ENCODE data around the gene SLC25A3.
"Not testable (repeated sequence)": the region's sequence is repeated elsewhere in the genome, so short reads cannot be mapped to it uniquely, and the experiment has no call there.

The SLC25A3 gene

DNA sequence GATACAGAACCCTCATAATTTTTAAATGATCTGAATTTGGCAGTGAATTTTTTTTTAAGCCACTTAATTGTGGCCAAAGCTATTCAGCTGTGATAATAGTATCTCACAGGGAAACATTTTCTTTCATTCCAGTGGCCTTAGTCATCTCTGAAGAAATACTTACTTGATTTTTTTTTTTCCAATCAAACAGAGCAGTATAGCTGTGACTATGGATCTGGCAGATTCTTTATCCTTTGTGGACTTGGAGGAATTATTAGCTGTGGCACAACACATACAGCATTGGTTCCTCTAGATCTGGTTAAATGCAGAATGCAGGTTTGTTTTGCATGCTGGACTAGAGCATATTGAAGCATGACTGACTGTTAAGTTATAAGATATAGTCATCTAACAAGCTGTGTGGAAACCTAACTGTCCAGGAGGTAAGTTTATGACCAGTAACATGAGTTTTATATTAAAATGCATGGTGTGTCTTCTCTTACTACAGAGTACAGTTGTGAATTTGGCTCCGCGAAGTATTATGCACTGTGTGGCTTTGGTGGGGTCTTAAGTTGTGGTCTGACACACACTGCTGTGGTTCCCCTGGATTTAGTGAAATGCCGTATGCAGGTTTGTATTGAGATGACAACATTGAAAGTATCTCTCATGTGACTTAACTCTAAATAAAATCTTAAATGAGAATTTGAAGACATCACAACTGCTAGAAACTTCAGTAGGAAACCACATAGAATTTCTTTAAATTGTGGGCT is 1.9 kb downstream of the SLC25A3 start:
- no peak for DNase-seq (ENCODE audit: low read depth)

DNA sequence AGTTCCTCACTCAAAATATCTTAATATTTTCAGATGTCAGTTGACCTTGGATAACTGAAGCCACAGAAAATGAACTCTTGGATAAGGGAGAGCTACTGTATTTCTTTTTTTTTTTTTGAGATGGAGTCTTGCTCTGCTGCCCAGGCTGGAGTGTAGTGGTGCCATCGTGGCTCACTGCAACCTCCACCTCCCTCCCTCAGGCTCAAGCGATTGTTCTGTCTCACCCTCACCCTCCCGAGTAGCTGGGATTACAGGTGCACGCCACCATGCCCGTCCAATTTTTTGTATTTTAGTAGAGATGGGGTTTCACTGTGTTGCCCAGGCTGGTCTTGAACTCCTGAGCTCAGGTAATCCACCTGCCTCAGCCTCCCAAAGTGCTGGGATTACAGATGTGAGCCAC is 3.8 kb downstream of the SLC25A3 start:
- DNase-seq (ENCODE audit: low read depth), result not testable (repeated sequence)

DNA sequence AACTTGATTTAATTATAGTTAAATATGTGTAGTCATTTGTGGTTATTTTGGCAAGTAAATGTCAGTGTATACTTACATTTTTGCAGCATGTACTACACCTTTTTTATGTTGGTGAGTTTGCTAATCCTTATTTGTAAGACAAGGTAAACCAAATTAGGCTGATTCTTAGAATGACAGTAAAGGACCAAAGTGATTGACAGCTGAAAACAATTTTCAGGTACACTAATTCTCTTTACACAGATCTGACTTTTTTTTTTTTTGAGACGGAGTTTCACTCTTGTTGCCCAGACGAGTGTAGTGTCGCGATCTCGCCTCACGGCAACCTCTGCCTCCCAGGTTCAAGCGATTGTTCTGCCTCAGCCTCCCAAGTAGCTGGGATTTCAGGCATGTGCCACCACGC is 8.4 kb downstream of the SLC25A3 start:
- DNase-seq (ENCODE audit: low read depth), result no peak

DNA sequence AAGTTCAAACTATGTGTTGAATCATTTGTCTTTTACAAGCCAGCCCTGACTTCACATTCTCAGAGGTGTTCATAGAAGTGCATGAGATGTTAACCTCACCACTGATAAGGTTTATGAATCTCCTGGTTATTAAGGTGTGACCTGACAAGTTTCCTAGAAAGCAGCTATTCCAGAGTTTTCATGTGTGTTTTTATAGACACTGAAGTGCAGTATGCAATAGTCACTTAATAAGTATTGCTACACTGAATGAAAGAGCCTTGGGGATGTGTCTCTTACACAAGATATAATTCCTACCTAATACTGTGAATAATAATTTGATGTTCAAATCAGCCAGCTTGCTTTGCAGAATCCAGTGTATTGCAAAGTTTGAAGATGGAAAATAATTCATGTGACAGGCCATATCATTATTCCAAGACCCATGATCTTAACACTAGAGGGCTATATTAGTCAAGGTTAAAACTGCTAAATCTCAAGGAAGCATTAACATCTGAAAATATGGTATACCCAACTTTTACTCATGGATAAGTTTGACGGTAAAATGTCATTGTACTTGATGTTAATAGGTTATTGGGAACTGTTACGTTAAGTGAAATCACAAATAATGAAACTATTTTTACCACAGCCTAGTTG is 13.0 kb downstream of the SLC25A3 start:
- DNase-seq (ENCODE audit: low read depth), result no peak

DNA sequence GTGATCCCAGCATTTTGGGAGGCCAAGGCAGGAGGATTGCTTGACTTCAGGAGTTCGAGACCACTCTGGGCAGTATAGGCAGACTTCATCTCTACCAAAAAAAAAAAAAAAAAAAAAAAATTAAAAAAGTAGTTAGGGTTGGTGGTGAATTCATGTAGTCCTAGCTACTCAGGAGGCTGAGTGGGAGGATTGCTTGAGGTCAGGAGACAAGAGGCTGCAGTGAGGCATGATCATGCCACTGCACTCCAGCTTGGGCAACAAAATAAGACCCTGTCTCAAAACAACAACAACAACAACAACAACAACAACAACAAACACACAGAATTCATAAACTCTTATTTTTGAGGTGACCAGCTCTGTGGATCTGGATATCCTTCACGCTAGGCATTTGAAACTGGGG is 17.1 kb downstream of the SLC25A3 start:
- DNase-seq (ENCODE audit: low read depth), result no peak

DNA sequence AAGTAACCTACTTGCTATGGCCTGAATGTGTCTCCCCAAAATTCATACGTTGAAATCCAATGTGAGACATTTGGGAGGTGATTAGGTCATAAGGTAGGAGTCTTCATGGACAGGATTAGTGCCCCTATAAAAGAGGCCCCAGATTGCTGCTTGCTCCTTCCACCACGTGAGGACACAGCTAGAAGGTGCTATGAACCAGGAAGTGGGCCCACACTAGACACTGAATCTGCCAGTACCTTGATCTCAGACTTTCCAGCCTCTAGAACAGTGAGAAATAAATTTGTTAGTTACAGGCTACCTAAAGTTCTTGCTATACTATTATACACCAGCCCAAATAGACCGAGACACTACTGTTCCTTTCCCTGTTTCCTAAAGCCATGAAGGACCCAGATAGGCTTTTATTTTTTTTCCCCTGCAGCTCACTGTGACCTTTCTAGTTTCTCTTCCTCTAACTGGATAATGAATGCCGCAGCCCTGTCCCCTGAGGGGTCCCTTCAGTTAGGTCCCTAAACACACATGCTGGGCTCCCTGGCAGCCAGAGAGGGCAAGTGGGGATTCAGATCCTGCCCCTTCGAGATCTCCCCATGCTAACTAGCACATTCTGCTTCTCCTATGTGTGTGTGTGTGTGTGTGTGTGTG is 19.3 kb downstream of the SLC25A3 start:
- no peak for DNase-seq (ENCODE audit: low read depth)

DNA sequence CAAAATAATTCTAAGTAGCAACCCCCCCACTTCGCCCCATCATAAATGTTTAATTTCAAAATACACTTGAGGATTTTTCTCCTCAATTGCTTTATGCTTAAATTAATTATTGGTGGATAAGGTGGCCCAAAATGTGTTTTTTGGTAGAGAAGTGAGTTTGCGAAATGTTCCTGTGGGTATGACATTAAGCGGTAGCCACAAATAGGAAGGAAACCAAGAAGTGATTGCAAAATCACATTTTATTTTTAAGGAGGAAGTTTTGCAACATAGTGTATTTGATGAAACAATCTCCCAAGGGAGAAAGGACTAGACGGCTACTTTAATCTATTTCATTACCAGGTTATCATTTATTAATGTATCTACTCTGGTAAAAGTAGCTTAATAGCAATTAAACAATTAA is 25.5 kb downstream of the SLC25A3 start:
- no peak for DNase-seq (ENCODE audit: low read depth)

DNA sequence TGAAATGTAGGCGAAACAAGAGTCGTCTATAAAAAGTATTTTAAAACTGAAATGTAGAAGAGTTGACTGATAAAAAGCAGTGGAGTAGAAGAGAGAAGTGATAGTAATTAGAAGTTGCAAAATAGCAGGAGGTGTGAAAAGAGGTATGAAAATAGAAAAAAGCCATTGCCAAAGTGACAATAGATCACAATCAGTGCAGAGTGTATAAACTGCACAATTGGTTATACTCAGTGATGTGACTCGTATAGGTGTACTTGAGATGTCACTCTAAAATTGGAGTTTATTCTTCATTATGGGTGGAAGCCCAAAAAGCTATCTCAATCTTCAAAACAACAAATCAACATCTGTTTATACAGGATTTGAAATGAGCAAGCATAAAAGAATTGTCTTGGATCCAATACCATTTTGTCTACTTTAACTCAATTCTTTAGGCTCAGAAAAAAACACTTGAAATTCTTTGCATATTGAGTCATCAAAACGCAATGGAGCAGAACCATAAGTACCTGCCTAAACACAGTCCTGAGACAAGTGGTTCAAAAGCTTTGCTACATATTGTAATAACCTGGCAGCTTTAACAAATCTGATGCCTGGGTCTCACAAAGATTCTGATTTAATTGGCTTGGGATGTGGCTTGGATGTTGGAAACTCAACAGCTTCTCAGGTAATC is 42.3 kb downstream of the SLC25A3 start:
- no peak for DNase-seq (ENCODE audit: low read depth)

DNA sequence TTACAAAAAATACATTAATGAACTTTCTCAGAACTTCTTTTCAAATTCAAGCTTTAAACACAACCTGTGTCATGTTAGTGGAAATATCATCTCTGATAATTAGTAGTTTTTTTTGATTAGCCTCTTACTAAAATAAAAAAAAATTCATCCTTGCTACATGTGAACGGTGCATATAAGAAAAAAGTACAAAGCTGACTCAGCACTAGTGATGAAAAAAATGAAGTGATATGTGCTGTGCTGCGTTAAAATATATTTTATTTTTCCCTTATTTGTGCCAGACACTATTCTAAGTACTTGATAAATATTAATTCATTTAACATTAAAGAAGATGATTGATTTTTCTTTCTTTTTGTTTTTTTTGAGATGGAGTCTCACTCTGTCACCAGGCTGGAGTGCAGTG is 43.6 kb downstream of the SLC25A3 start:
- no peak for DNase-seq (ENCODE audit: low read depth)

DNA sequence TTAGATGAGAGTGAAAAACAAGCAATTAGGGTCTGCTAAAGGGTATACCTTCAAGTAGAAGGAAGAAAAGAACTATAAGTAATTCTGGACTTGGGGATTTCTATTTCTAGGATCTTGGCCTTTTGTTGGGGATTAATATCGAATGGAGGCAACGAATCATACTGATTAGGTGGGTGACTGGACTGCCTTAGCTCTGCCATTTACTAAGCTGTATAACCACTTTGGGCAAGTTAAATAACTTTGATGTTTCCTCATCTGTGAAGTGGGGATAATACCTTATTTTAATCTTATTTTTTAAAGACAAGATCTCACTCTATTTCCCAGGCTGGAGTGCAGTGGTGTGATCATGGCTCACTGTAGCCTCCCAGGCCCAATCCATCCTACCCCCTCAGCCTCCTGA is 44.5 kb downstream of the SLC25A3 start:
- no peak for DNase-seq (ENCODE audit: low read depth)

DNA sequence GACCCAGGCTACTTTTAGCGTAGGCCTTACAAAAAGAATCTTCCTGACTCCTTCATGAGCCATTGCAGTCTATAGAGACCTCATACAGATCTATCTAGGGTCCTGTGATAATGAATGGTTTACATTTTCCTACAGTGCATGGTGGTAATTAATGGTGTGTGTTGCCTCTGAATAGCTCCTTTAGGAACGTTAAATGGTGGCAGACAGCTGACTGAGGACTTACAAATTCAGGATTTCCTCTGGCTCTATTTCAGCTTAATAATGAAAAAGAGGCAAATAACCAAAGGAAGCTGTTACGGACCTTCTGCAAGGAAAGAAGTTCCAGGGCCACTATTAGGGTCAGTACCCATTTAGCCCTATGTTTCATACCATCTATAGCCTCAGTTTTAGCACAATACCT is 46.0 kb downstream of the SLC25A3 start:
- DNase-seq (ENCODE audit: low read depth), result no peak

DNA sequence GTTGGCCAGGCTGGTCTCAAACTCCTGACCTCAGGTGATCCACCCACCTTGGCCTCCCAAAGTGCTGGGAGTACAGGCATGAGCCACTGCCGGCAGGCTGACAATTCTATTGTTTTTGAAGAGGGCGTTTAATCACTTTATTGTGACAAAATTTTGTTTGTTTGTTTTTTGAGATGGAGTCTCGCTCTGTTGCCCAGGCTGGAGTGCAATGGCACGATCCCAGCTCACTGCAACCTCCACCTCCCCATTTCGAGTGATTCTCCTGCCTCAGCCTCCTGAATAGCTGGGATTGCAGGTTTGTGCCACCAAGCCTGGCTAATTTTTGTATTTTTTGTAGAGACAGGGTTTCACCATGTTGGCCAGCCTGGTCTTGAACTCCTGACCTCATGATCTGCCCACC is 49.3 kb downstream of the SLC25A3 start:
- not testable (repeated sequence) for DNase-seq (ENCODE audit: low read depth)

DNA sequence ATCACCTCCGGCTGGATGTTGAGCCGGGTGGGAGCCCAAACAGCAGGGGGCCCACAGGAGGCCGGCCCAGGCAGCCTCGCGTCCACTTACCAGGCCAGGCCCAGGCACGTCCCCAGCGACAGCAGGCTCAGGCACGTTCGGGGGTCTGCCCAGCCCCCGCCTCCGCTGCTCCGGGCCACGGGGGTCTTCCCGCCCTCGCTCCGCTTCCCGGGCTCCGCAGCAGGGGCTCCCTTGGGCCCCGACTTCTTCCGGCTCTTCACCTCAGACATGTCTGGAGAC is 50.9 kb downstream of the SLC25A3 start:
- DNase-seq (ENCODE audit: low read depth), result no peak

DNA sequence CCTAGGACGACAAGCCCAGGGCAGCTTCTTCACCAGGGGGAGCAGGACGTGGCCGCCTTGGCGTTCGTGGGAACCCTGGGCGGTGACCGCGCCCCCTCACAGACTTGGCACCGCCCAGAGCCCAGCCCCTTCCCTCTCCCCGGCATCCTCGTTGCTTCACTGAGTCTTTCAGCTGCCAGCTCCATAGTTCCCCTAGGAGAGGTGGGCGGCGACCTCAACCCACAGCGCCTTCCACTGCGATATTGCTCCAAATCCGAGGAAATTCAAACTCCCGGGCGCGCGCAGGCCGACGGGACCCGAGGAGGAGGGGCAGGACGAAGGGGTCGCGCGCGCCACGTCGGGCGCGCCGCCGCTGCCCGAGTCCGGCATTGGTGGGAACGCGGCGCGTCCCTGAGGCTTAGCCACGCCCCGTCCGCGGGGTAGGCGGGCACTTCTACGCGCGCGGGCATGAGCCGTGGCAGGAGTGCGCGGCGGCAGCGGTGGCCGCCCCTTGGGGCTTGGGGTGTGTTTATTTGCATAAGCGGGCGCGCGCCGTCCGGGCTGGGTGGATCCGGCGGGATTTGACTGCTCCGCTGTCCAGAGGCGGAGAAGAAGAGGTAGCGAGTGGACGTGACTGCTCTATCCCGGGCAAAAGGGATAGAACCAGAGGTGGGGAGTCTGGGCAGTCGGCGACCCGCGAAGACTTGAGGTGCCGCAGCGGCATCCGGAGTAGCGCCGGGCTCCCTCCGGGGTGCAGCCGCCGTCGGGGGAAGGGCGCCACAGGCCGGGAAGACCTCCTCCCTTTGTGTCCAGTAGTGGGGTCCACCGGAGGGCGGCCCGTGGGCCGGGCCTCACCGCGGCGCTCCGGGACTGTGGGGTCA is 51.5 kb downstream of the SLC25A3 start, which contains the start of the genes APAF1 and IKBIP:
Gene APAF1 (plus strand): TSS at position 579 of the 860 bp plus-strand sequence. CDS start 3,070 bp downstream, outside the sequence.
Gene IKBIP (minus strand): TSS at position 77 of the 860 bp plus-strand sequence. CDS start 87 bp downstream, outside the sequence.
- DNase-seq (ENCODE audit: low read depth), result peak; percentile 96

DNA sequence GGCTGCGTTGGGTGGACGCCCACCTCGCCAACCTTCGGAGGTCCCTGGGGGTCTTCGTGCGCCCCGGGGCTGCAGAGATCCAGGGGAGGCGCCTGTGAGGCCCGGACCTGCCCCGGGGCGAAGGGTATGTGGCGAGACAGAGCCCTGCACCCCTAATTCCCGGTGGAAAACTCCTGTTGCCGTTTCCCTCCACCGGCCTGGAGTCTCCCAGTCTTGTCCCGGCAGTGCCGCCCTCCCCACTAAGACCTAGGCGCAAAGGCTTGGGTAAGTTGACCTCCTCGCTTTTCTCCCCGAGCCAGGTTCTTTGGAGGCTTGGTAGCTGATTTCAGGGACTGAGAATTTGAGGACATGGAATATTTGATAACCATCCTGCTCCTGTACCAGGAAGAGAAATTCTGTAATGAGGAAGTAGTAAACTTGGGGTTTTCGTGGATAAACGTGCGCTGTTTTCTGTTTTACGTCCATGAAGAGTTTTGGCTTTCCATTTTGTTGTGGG is 52.1 kb downstream of the SLC25A3 start:
- DNase-seq (ENCODE audit: low read depth), result peak; percentile 9

DNA sequence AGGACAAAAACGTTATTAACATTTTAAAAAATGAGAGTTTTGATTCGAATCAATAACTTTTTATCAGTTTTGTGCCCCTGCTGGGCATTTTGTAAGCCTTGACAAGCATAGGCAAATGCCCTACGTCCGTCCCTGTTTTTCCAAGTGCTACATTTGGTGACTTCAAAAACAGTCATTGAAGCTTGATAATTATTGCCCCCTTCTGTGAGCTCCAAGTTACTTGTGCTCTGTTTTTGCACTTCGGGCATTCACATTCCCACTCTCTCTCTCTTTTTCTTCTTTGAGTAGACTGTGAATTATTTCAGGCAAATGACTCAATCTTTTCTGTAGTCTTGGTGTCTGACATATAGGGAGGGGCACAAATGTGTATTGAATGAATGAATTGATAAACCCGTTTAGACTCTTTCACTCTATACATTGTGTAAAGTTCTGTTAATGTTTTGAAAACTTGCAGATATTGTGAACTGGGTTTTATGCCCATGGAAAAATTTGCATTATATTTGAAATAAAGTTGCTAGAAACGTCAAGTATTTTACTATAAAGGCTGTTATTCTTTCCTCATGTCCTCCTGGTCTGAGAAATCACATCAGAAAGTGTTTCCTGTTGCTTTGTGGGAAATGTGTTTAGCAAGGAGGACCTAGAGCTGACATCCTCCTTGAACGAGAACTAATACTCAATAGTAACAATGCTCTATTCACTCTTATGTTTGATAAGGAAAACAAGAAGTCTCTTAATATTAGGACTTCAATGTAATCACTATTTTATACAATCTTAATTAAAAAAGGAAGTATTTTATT is 53.0 kb downstream of the SLC25A3 start:
- no peak for DNase-seq (ENCODE audit: low read depth)

DNA sequence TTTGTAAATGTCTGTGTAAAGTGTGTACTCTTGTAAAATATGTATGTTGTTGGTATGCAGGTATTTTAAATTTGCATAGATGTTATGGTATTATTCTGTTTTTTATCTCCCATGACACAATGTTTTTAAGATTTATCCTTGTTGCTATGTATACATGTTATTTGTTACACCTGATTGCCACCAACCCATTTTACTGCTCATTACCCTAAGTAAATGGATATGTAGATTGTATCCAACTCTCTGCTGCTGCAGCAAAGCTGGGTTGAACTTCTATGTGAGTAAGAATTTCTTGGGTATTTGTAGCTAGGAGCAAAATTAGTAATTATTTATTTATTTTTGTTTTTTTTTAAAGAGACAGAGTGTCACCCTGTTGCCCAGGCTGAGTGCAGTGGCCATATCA is 57.8 kb downstream of the SLC25A3 start:
- DNase-seq (ENCODE audit: low read depth), result no peak

DNA sequence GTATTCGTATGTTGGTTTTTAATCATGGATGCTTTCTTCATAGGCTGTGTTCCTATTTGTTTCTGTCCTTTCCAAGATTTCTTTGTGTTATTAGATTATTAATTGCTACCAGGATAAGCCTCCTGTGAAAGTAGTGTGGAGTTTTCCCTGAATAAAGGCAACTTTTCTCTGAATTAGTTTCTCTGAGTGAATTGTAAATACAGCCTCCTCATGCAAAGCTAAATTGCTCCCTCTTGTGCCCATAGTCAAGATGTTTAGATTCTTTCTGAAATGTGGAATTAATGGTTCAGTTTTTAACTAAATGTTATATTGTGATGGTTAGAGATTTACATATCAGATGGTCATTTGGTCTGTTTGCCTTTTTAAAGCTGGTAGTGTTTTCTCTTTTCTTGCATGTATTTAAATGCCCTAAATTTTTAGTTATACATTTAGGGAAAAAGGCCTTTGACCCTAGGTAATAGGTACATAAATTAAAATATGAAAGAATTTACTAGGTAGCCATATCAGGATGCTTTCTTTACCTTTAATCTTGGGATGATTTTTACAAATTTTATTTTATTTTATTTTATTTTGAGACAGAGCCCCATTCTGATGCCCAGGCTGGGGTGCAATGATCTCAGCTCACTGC is 60.5 kb downstream of the SLC25A3 start:
- no peak for DNase-seq (ENCODE audit: low read depth)
